Activated CD4-positive, alpha-beta memory T cell treated with anti-CD3 and anti-CD28 coated beads, Interleukin-2, amount 10 ng/mL, durations not matched to agents 7 days and 5 days (primary cell): ENCODE measurements around the gene ZMIZ1. TPM values are rescaled to one million over a fixed set of nuclear protein-coding genes. Genes with fewer than 3 reads are reported as not detected.

Source experiments
- CTCF ChIA-PET: fragments of 350-600 bp; sonication (Branson Sonifier 250); formaldehyde crosslinking; loops from one replicate; lab custom pipeline; 2021; ENCODE audit warnings: antibody characterized with exemption, inconsistent platforms; lab: Charles Lee
- POLR2A ChIA-PET: fragments of 350-600 bp; sonication (Branson Sonifier 250); formaldehyde crosslinking; loops from one replicate; lab custom pipeline; 2021; ENCODE audit warnings: antibody characterized with exemption; lab: Charles Lee
- DNase-seq: peaks from one replicate; pipeline ENCODE4 v3.0.0-alpha.2; 2020
- H3K27ac Mint-ChIP-seq: one replicate; pipeline ENCODE4 v1.8.0; 2021; ENCODE audit warnings: mild to moderate bottlenecking, mixed read lengths
- H3K27me3 Mint-ChIP-seq: one replicate; pipeline ENCODE4 v1.8.0; 2021; ENCODE audit warnings: mixed read lengths
- H3K36me3 Mint-ChIP-seq: one replicate; pipeline ENCODE4 v1.8.0; 2021; ENCODE audit warnings: low read depth, mixed read lengths
- H3K4me1 Mint-ChIP-seq: one replicate; pipeline ENCODE4 v1.8.0; 2021; ENCODE audit warnings: mixed read lengths
- H3K4me3 Mint-ChIP-seq: one replicate; pipeline ENCODE4 v1.8.0; 2021; ENCODE audit warnings: mild to moderate bottlenecking, mixed read lengths
- H3K9me3 Mint-ChIP-seq: one replicate; pipeline ENCODE4 v1.8.0; 2021; ENCODE audit warnings: mixed read lengths
- total RNA-seq, 2 experiments: library from RNA; stranded (reverse); gene quantifications; one replicate each; pipeline ENCODE4 v1.2.3, GENCODE V29; 2021

The ZMIZ1 gene
- total RNA-seq, 2 experiments from 2014 or later = 46.9 to 47.0 TPM

DNA sequence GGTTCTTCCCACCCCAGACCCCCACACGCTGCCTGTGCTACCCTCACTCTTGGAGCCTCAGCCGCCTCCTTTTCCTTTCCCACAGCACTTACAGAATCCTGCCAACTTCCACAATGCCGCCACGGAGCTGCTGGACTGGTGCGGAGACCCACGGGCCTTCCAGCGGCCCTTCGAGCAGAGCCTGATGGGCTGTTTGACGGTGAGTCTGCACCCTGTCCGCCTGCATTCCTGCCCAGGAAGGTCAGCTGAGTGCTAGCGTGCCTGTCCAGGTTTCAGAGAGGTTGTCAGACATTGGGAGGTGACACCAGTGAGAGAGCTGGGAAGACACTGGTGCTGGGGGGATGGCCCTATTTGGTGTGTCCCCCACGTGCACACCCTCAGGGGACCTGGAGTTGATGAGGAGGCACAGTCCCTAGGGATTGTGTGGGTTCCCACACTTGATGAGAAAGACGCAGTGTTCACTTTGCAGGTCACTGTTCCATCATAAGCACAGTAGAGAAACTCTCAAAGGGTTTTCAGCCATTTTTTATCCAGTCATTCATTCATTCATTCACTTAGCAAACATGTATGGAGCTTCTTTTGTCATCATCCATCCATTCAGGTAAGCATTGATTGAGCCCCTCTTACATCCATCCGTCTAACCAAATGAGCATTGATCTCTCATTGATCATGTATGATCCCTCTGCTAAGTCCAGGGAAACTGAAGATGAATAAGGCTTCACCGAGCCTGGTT, 139.7 kb downstream of the ZMIZ1 start:
- Mint-ChIP-seq H3K36me3 (no peaks in the 10 kb centered on the region), H3K27ac (no peak overlapping the region), H3K27me3 (no peaks in the 10 kb centered on the region), H3K9me3 (no peaks in the 10 kb centered on the region), H3K4me1 (no peaks in the 10 kb centered on the region), H3K4me3 (no peak overlapping the region)
- DNase-seq = no peak
- CTCF ChIA-PET = interaction anchor here (1.0 kb wide), 1 partner anchor 13 kb away, joined by 3 read pairs; no protein-coding TSS in a partner anchor
- POLR2A ChIA-PET = no interaction called here

DNA sequence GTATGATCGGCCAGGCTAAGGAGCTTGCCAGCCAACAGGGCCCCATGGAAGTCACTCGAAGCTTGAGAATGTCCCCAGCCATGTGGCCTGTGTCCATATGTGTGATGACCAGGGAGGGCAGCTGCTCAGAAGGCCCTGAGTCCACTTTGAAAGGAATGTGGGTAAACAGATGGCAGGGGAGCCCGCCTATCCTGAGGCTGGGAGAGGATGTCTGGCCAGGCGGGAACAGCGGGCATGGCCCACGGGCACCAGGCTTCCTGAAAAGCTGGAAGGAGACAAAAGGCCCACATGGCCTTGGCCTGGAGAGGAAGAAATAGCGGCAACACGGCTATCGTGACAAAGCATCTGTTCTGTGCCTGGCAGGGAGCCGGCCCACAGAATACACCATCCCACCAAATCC, 140.6 kb downstream of the ZMIZ1 start:
- ChIA-PET CTCF (no interaction called here), POLR2A (no interaction called here)

GRCh38 chr10:79209831-79210230, 141.1 kb downstream of the ZMIZ1 start:
- no peaks in the 10 kb centered on the region for H3K27me3 Mint-ChIP-seq
- no peak overlapping the region for H3K27ac Mint-ChIP-seq
- no peak for DNase-seq
- POLR2A ChIA-PET = no interaction called here
- no peaks in the 10 kb centered on the region for H3K9me3 Mint-ChIP-seq
- H3K36me3 Mint-ChIP-seq = no peaks in the 10 kb centered on the region
- no peak overlapping the region for H3K4me3 Mint-ChIP-seq
- no peaks in the 10 kb centered on the region for H3K4me1 Mint-ChIP-seq
- CTCF ChIA-PET = no interaction called here

More for the DNA sequence above, 140.6 kb downstream of the ZMIZ1 start:
- Mint-ChIP-seq H3K4me3 (no peak overlapping the region), H3K9me3 (no peaks in the 10 kb centered on the region), H3K27me3 (no peaks in the 10 kb centered on the region), H3K36me3 (no peaks in the 10 kb centered on the region), H3K4me1 (no peaks in the 10 kb centered on the region), H3K27ac (no peak overlapping the region)
- DNase-seq = no peak

GRCh38 chr10:79210672-79211071, 141.9 kb downstream of the ZMIZ1 start:
- Mint-ChIP-seq H3K4me3 (no peak overlapping the region), H3K27ac (no peak overlapping the region), H3K36me3 (no peaks in the 10 kb centered on the region), H3K4me1 (no peaks in the 10 kb centered on the region), H3K9me3 (no peaks in the 10 kb centered on the region), H3K27me3 (no peaks in the 10 kb centered on the region)
- ChIA-PET POLR2A (no interaction called here), CTCF (no interaction called here)
- no peak for DNase-seq

DNA sequence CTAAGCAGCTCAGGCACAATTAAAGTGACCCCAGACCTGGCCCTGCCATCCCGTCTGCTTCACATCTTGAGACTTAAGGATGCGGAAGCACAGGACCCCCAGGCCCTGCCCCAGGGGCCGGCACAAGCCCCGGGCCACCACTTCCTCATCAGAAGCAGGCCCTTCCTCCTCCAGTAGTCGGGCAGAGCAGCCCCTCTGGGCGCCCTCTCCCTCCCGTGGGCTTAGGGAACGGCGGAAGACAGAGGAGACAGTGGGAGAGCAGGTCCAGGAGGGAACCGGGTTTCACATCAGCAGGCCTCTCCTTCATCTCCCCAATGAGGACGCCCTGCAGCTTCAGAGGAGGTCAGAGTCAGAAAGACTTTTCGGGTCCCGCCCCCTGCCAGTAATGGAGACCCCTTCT, 142.8 kb downstream of the ZMIZ1 start:
- H3K9me3 Mint-ChIP-seq = no peaks in the 10 kb centered on the region
- DNase-seq = no peak
- no peak overlapping the region for H3K27ac Mint-ChIP-seq
- ChIA-PET POLR2A (no interaction called here), CTCF (no interaction called here)
- H3K27me3 Mint-ChIP-seq = no peaks in the 10 kb centered on the region
- H3K4me1 Mint-ChIP-seq = no peaks in the 10 kb centered on the region
- H3K4me3 Mint-ChIP-seq = no peak overlapping the region
- H3K36me3 Mint-ChIP-seq = no peaks in the 10 kb centered on the region

DNA sequence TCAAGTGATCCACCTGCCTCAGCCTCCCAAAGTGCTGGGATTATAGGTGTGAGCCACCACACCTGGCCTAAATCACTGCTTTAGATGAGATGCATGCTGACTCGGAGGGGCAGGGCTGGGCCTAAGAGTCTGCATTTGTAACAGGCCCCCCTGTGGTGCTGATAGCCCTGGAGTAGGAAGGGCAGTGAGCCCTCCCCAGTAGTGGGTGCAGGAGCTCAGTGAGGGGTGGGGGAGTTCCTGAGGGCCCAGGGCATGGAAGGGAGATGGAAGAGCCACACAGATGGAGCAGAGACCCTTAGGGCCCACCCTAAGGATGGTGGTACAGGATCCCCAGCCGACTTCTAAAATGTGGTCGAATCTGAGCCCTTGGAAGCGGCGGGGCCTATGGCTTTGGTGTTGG, 146.8 kb downstream of the ZMIZ1 start:
- Mint-ChIP-seq H3K27me3 (no peaks in the 10 kb centered on the region), H3K9me3 (no peaks in the 10 kb centered on the region), H3K4me1 (no peaks in the 10 kb centered on the region), H3K36me3 (no peaks in the 10 kb centered on the region), H3K27ac (no peak overlapping the region), H3K4me3 (no peak overlapping the region)
- ChIA-PET POLR2A (no interaction called here), CTCF (no interaction called here)
- DNase-seq = no peak

- H3K9me3 Mint-ChIP-seq = no peaks in the 10 kb centered on the region
Measured at GRCh38 chr10:79219322-79219957, 150.7 kb downstream of the ZMIZ1 start.

GRCh38 chr10:79220307-79220706, 151.5 kb downstream of the ZMIZ1 start:
- no peaks in the 10 kb centered on the region for H3K4me1 Mint-ChIP-seq
- H3K4me3 Mint-ChIP-seq = no peak overlapping the region
- H3K27ac Mint-ChIP-seq = no peak overlapping the region
- no peaks in the 10 kb centered on the region for H3K36me3 Mint-ChIP-seq
- no peaks in the 10 kb centered on the region for H3K9me3 Mint-ChIP-seq
- DNase-seq = no peak
- ChIA-PET POLR2A (no interaction called here), CTCF (no interaction called here)
- no peaks in the 10 kb centered on the region for H3K27me3 Mint-ChIP-seq

More at GRCh38 chr10:79219322-79219957, 150.7 kb downstream of the ZMIZ1 start:
- Mint-ChIP-seq H3K36me3 (no peaks in the 10 kb centered on the region), H3K4me3 (no peak overlapping the region), H3K27me3 (no peaks in the 10 kb centered on the region), H3K27ac (no peak overlapping the region), H3K4me1 (no peaks in the 10 kb centered on the region)
- CTCF ChIA-PET = interaction anchor here (0.6 kb wide), 1 partner anchor 22 kb away, joined by 3 read pairs; no protein-coding TSS in a partner anchor
- DNase-seq = no peak
- POLR2A ChIA-PET = no interaction called here

GRCh38 chr10:79221110-79222051, 152.6 kb downstream of the ZMIZ1 start:
- Mint-ChIP-seq H3K4me3 (no peak overlapping the region), H3K36me3 (no peaks in the 10 kb centered on the region), H3K4me1 (no peaks in the 10 kb centered on the region), H3K27ac (no peak overlapping the region), H3K27me3 (no peaks in the 10 kb centered on the region), H3K9me3 (no peaks in the 10 kb centered on the region)
- CTCF ChIA-PET = no interaction called here
- DNase-seq = no peak
- POLR2A ChIA-PET = no interaction called here

DNA sequence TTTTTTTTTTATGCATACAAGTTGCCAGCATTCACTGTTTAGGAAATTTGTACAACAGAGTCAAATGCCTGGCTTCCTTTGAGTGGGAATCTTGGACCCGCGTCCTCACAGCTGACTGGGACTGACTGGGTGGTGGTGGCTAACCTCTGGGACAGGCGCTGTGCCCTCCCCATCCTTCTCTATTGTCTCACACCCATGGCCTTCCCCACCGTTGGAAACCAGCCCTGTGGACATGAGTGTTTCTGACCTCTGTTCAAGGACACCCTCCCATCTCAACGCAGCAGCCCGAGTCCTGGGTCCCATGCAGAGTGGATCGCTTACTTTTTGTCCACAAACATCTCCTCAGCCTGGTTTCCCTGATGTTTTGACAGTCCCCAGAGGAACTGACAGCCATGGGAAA, 153.4 kb downstream of the ZMIZ1 start:
- CTCF ChIA-PET = no interaction called here
- H3K4me3 Mint-ChIP-seq = no peak overlapping the region
- no peaks in the 10 kb centered on the region for H3K27me3 Mint-ChIP-seq
- H3K4me1 Mint-ChIP-seq = no peaks in the 10 kb centered on the region
- POLR2A ChIA-PET = no interaction called here
- H3K27ac Mint-ChIP-seq = no peak overlapping the region
- no peak for DNase-seq
- no peaks in the 10 kb centered on the region for H3K36me3 Mint-ChIP-seq
- no peaks in the 10 kb centered on the region for H3K9me3 Mint-ChIP-seq

- DNase-seq = no peak
- H3K9me3 Mint-ChIP-seq = no peaks in the 10 kb centered on the region
- no peaks in the 10 kb centered on the region for H3K27me3 Mint-ChIP-seq
- POLR2A ChIA-PET = no interaction called here
- no peaks in the 10 kb centered on the region for H3K36me3 Mint-ChIP-seq
- no peak overlapping the region for H3K4me3 Mint-ChIP-seq
- CTCF ChIA-PET = no interaction called here
- no peak overlapping the region for H3K27ac Mint-ChIP-seq
- H3K4me1 Mint-ChIP-seq = no peaks in the 10 kb centered on the region
Measured at GRCh38 chr10:79223091-79224048, 154.6 kb downstream of the ZMIZ1 start.

DNA sequence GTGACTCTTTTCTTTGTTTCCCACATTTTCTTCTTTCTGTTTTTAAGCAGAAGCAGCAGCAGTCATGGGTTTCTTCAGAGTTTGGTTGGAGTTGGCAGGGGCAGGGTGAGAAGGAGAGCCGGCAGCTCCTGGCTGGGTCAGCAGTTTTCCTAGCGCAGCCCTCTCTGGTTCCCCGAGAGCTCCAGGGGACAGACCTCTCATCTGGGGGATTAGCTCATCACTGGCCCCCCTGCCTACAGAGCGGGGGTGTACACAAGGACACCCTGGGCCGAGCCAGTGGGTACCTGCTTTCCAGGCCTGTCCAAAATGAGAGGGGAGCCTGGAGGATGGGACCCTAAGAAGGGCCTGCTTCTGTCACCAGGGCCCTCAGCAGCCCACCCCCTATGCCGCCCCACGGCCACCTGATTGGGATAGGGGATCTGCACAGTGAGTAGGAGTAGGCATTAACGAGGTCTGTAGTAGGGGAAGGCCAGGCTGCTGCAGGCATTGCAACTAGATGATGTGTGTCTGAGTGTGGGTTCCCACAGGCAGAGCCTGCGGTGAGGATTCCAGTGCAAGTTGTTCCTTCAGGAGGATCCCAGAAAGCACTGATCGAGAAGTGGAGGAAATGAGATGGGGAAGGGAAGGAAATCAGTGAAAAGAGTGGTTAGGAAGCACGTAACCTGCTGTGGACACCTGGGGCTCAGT, 155.6 kb downstream of the ZMIZ1 start:
- no peak for DNase-seq
- CTCF ChIA-PET = no interaction called here
- no peak overlapping the region for H3K27ac Mint-ChIP-seq
- no peaks in the 10 kb centered on the region for H3K4me1 Mint-ChIP-seq
- H3K4me3 Mint-ChIP-seq = no peak overlapping the region
- H3K27me3 Mint-ChIP-seq = no peaks in the 10 kb centered on the region
- H3K9me3 Mint-ChIP-seq = no peaks in the 10 kb centered on the region
- no peaks in the 10 kb centered on the region for H3K36me3 Mint-ChIP-seq
- POLR2A ChIA-PET = no interaction called here
